Endodermal cell (in vitro differentiated cells): ENCODE data around the gene SIRT7. TPM values are rescaled to one million over a fixed set of nuclear protein-coding genes. Genes with fewer than 3 reads are reported as not detected.

Experiments used
- DNase-seq: peaks from one replicate; pipeline ENCODE4 v3.0.0-alpha.2; 2017
- H3K27ac ChIP-seq: 2 replicates; pipeline ENCODE4 v1.5.1; 2013; ENCODE audit warnings: mild to moderate bottlenecking, low read depth, low read length, moderate library complexity
- H3K27me3 ChIP-seq: 2 replicates; pipeline ENCODE4 v1.6.1; 2013; ENCODE audit warnings: mild to moderate bottlenecking, low read length, moderate library complexity; ENCODE audit not compliant: insufficient read depth, control insufficient read depth, poor library complexity, severe bottlenecking
- H3K36me3 ChIP-seq: 2 replicates; pipeline ENCODE4 v1.7.0; 2013; ENCODE audit warnings: mild to moderate bottlenecking, low read length, moderate library complexity; ENCODE audit not compliant: control insufficient read depth, insufficient read depth
- H3K4me1 ChIP-seq: one replicate; pipeline ENCODE4 v1.7.0; 2013; ENCODE audit warnings: low read length; ENCODE audit not compliant: control insufficient read depth, insufficient read depth
- H3K4me3 ChIP-seq: 2 replicates; pipeline ENCODE4 v1.5.1; 2013; ENCODE audit warnings: mild to moderate bottlenecking, low read length, moderate library complexity
- H3K9ac ChIP-seq: 2 replicates; pipeline ENCODE4 v1.6.1; 2013; ENCODE audit warnings: mild to moderate bottlenecking, low read length, moderate library complexity; ENCODE audit not compliant: poor library complexity, severe bottlenecking; ENCODE audit errors: extremely low read depth
- H3K9me3 ChIP-seq: 2 replicates; pipeline ENCODE4 v1.6.1; 2013; ENCODE audit warnings: mild to moderate bottlenecking, low read length, moderate library complexity; ENCODE audit not compliant: control insufficient read depth
- H3K27ac Mint-ChIP-seq: 2 replicates; pipeline ENCODE4 v1.8.0; 2020; ENCODE audit warnings: mixed read lengths
- H3K27me3 Mint-ChIP-seq: 2 replicates; pipeline ENCODE4 v1.8.0; 2021; ENCODE audit warnings: mild to moderate bottlenecking, mixed read lengths; ENCODE audit not compliant: insufficient read depth
- H3K36me3 Mint-ChIP-seq: 2 replicates; pipeline ENCODE4 v1.8.0; 2020; ENCODE audit warnings: low read depth, mixed read lengths
- H3K4me1 Mint-ChIP-seq: 2 replicates; pipeline ENCODE4 v1.8.0; 2020; ENCODE audit warnings: mixed read lengths
- H3K4me3 Mint-ChIP-seq: 2 replicates; pipeline ENCODE4 v1.8.0; 2020; ENCODE audit warnings: mild to moderate bottlenecking, moderate library complexity, mixed read lengths
- H3K9me3 Mint-ChIP-seq: 2 replicates; pipeline ENCODE4 v1.8.0; 2020; ENCODE audit warnings: mild to moderate bottlenecking, mixed read lengths
- WGBS, 2 experiments: methylation state at CpG; one replicate each; pipeline versions ENCODE4 v1.1.5 to v1.1.7; 2013; ENCODE audit warnings: missing lambda C conversion rate in 2 of 2, mixed read lengths in 1 of 2; ENCODE audit not compliant: insufficient coverage in 1 of 2, insufficient read length in 1 of 2; 5-methylcytosine and 5-hydroxymethylcytosine counted together
- total RNA-seq, 2 donors: library from RNA; stranded (reverse); fragmentation: NEBNext Ultra II Directional in 1 of 2; extraction: Animal tissue kit (Norgen Biotek cat#: 25700) in 1 of 2; gene quantifications; 2 replicates in 1 of 2; 3 replicates in 1 of 2; pipeline ENCODE4 v1.2.1, GENCODE V29; 2021
- TF ChIP-seq, protein P1 (sequence below): fragments of 200-600 bp; sonication (generic); conservative IDR thresholded peaks from 2 replicates; pipeline ENCODE4 v1.5.0; 2021; ENCODE audit warnings: antibody characterized with exemption, mild to moderate bottlenecking

Gene SIRT7
- total RNA-seq, 2 donors from 2014 or later = 21.8 to 22.1 TPM

DNA sequence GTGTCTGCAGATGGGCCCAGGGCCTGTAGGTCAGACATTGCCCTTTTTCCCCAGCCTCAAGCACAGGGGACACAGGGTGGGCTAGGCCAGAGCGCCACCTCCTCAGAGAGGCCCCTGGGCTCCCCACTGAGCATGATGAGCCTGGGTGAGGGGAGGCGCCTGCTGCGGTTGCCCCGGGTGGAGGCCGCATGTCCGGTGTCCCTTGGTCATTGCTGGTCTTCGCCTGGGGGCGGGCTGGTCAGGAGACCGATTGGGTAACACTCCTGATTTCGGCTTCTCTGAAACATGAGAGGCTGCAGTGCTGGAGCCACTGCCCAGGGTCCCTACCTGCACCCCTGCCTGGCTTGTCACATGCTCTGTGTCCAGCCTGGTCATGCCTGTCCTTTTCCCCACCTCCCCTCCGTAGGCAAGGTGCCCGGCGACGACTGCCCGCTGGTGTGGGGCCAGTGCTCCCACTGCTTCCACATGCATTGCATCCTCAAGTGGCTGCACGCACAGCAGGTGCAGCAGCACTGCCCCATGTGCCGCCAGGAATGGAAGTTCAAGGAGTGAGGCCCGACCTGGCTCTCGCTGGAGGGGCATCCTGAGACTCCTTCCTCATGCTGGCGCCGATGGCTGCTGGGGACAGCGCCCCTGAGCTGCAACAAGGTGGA lies 18.3 kb downstream of the SIRT7 start:
- Histone ChIP-seq H3K4me1 (no peaks in the 10 kb centered on the region), H3K9me3 (no peaks in the 10 kb centered on the region), H3K4me3 (no peak overlapping the region), H3K9ac (no peak overlapping the region), H3K36me3 (peaks cover 32% of the 10 kb centered on the region), H3K27ac (no peak overlapping the region), H3K27me3 (peaks cover 10% of the 10 kb centered on the region)
- WGBS, 2 experiments = 95 to 97% methylated on average over 17 to 22 of the region's 22 CpGs
- H3K9me3 Mint-ChIP-seq = no peaks in the 10 kb centered on the region
- no peak overlapping the region for H3K4me3 Mint-ChIP-seq
- H3K4me1 Mint-ChIP-seq = no peaks in the 10 kb centered on the region
- peaks cover 31% of the 10 kb centered on the region for H3K36me3 Mint-ChIP-seq
- DNase-seq = no peak
- H3K27ac Mint-ChIP-seq = no peak overlapping the region
- TF ChIP-seq, protein P1, sequence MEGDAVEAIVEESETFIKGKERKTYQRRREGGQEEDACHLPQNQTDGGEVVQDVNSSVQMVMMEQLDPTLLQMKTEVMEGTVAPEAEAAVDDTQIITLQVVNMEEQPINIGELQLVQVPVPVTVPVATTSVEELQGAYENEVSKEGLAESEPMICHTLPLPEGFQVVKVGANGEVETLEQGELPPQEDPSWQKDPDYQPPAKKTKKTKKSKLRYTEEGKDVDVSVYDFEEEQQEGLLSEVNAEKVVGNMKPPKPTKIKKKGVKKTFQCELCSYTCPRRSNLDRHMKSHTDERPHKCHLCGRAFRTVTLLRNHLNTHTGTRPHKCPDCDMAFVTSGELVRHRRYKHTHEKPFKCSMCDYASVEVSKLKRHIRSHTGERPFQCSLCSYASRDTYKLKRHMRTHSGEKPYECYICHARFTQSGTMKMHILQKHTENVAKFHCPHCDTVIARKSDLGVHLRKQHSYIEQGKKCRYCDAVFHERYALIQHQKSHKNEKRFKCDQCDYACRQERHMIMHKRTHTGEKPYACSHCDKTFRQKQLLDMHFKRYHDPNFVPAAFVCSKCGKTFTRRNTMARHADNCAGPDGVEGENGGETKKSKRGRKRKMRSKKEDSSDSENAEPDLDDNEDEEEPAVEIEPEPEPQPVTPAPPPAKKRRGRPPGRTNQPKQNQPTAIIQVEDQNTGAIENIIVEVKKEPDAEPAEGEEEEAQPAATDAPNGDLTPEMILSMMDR = no peak
- H3K27me3 Mint-ChIP-seq = peaks cover 11% of the 10 kb centered on the region

DNA sequence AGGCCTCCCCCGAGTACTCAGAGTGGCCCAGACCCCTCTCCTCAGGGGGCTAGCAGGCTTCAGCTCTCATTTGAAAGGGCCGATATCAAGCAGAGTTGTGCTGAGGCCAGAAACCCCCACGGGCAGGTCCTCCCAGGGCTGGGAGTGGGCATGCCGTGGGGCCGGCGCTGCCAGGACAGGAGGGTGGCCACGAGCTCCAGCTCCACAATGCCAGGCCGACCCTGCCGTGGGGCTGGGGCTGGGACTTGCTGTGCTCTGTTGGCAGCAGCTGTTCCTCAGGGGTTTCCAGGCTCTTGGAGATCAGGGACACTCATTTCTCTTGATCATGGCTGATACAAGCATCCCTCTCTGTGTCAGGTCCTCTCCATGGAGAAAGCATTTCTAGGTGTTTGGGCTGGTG lies 19.1 kb downstream of the SIRT7 start:
- H3K9me3 Mint-ChIP-seq = no peaks in the 10 kb centered on the region
- Histone ChIP-seq H3K9ac (no peak overlapping the region), H3K27me3 (peaks cover 10% of the 10 kb centered on the region), H3K36me3 (peaks cover 33% of the 10 kb centered on the region), H3K4me3 (no peak overlapping the region), H3K9me3 (no peaks in the 10 kb centered on the region), H3K4me1 (no peaks in the 10 kb centered on the region), H3K27ac (no peak overlapping the region)
- H3K4me3 Mint-ChIP-seq = no peak overlapping the region
- peaks cover 34% of the 10 kb centered on the region for H3K36me3 Mint-ChIP-seq
- H3K4me1 Mint-ChIP-seq = no peaks in the 10 kb centered on the region
- no peak for DNase-seq
- H3K27ac Mint-ChIP-seq = no peak overlapping the region
- WGBS, 2 experiments = 95 to 97% methylated on average over 9 of the region's 9 CpGs
- H3K27me3 Mint-ChIP-seq = peaks cover 11% of the 10 kb centered on the region
- TF ChIP-seq, protein P1 = no peak

DNA sequence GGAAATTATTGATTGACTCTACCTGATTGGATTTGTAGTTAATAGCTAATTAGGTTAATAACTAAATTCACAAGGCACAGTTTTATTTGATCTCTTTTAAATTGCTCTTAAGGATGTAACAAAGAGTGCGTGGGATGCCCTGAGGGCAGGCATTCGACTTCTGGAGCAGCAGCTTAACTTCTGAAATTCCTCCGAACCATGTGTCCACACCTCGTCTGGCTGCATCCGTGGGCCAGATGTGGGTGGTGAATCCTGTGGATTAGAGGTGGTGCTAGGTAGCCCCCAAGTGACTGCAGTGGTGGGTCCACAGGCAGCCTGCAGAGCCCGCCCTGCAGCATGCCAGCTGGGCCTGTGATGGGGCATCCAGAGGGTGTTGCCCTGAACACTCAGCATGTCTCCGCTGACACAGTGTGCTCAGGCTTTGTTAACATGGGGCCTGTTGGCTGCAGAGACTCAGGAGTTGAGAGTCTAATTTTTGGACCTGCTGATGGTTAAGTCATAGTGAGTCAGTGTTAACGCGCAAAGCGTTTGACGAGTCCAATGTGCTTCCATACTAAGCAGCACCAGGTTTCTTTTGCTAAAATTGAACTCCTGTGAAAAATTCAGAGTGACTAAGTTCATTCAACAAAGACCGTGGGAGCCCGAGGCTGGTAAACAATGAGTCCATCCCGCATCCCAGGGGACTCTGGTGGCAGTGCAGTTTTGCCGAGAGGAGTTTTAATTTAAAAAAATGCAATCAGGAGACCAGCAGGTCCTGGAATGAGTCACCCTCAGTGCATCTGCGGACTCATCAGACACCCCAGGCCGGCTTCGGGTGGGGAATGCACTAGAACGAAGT lies 19.7 kb downstream of the SIRT7 start:
- H3K27me3 ChIP-seq = peaks cover 10% of the 10 kb centered on the region
- no peaks in the 10 kb centered on the region for H3K4me1 ChIP-seq
- peaks cover 35% of the 10 kb centered on the region for H3K36me3 Mint-ChIP-seq
- H3K9me3 ChIP-seq = no peaks in the 10 kb centered on the region
- TF ChIP-seq, protein P1 = no peak
- no peaks in the 10 kb centered on the region for H3K9me3 Mint-ChIP-seq
- no peak overlapping the region for H3K27ac ChIP-seq
- no peaks in the 10 kb centered on the region for H3K4me1 Mint-ChIP-seq
- H3K36me3 ChIP-seq = peaks cover 37% of the 10 kb centered on the region
- H3K27ac Mint-ChIP-seq = no peak overlapping the region
- no peak for DNase-seq
- H3K4me3 ChIP-seq = no peak overlapping the region
- H3K9ac ChIP-seq = no peak overlapping the region
- WGBS, 2 experiments = 92 to 94% methylated on average over 17 to 19 of the region's 19 CpGs
- H3K4me3 Mint-ChIP-seq = no peak overlapping the region
- H3K27me3 Mint-ChIP-seq = peaks cover 11% of the 10 kb centered on the region
